HEK293T (cell line): ENCODE data around the gene L3MBTL4.

Experiments
- ARNT ChIP-seq: fragments of 450-650 bp; IDR thresholded peaks from 2 replicates; pipeline ENCODE4 v1.6.1; 2017; ENCODE audit warnings: mild to moderate bottlenecking
- BHLHE40 ChIP-seq: fragments of 450-650 bp; IDR thresholded peaks from 2 replicates; pipeline ENCODE4 v1.6.1; 2016; ENCODE audit warnings: mild to moderate bottlenecking, moderate library complexity, borderline replicate concordance
- CTBP1 ChIP-seq: fragments of 450-650 bp; IDR thresholded peaks from 2 replicates; pipeline ENCODE4 v1.6.1; 2016; ENCODE audit warnings: borderline replicate concordance
- ELF4 ChIP-seq: fragments of 450-650 bp; IDR thresholded peaks from 2 replicates; pipeline ENCODE4 v1.6.1; 2017; ENCODE audit warnings: antibody characterized with exemption
- FOXA1 ChIP-seq: fragments of 450-650 bp; IDR thresholded peaks from 2 replicates; pipeline ENCODE4 v1.6.1; 2016; ENCODE audit warnings: mild to moderate bottlenecking
- FOXK2 ChIP-seq: fragments of 450-650 bp; IDR thresholded peaks from 2 replicates; pipeline ENCODE4 v1.6.1; 2016; ENCODE audit warnings: mild to moderate bottlenecking
- FOXM1 ChIP-seq: fragments of 450-650 bp; IDR thresholded peaks from 2 replicates; pipeline ENCODE4 v1.6.1; 2017; ENCODE audit warnings: mild to moderate bottlenecking, borderline replicate concordance
- HDGF ChIP-seq: fragments of 450-650 bp; IDR thresholded peaks from 2 replicates; pipeline ENCODE4 v1.6.1; 2017; ENCODE audit warnings: antibody characterized with exemption, borderline replicate concordance
- L3MBTL2 ChIP-seq: fragments of 450-650 bp; conservative IDR thresholded peaks from 2 replicates; pipeline ENCODE4 v1.6.1; 2016; ENCODE audit warnings: mild to moderate bottlenecking
- NFRKB ChIP-seq: fragments of 450-650 bp; IDR thresholded peaks from 2 replicates; pipeline ENCODE4 v1.6.1; 2016; ENCODE audit warnings: mild to moderate bottlenecking, moderate library complexity
- SP1 ChIP-seq: fragments of 450-650 bp; IDR thresholded peaks from 2 replicates; pipeline ENCODE4 v1.6.1; 2017
- SUZ12 ChIP-seq: fragments of 450-650 bp; IDR thresholded peaks from 2 replicates; pipeline ENCODE4 v1.6.1; 2016; ENCODE audit warnings: mild to moderate bottlenecking
- TARDBP ChIP-seq: fragments of 450-650 bp; IDR thresholded peaks from 2 replicates; pipeline ENCODE4 v1.6.1; 2016
- TF ChIP-seq, protein P1 (sequence below): fragments of 450-650 bp; IDR thresholded peaks from 2 replicates; pipeline ENCODE4 v1.6.1; 2016

DNA sequence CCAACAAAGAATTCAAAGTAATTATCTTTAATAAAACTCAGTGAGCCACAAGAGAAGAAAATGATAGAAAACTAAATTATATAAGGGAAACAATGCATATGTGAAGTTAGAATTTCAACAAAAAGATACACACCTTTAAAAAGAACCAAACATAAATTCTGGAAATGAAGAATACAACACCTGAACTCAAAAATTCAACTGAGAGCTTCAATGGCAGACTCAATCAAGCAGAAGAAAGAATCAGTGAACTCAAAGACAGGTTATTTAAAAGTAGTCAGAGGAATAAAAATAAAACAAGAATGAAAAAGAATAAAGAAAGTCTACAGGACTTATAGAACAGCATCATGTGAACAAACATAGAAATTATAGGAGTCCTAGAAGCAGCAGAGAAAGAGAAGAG lies 73.4 kb downstream of the L3MBTL4 start:
- no peak for TF ChIP-seq ELF4
- TF ChIP-seq SP1: no peak
- TF ChIP-seq NFRKB: no peak
- TF ChIP-seq, protein P1, sequence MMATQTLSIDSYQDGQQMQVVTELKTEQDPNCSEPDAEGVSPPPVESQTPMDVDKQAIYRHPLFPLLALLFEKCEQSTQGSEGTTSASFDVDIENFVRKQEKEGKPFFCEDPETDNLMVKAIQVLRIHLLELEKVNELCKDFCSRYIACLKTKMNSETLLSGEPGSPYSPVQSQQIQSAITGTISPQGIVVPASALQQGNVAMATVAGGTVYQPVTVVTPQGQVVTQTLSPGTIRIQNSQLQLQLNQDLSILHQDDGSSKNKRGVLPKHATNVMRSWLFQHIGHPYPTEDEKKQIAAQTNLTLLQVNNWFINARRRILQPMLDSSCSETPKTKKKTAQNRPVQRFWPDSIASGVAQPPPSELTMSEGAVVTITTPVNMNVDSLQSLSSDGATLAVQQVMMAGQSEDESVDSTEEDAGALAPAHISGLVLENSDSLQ: no peak
- TF ChIP-seq CTBP1: no peak
- no peak for TF ChIP-seq SUZ12
- no peak for TF ChIP-seq FOXK2
- no peak for TF ChIP-seq ARNT
- TF ChIP-seq FOXM1: no peak
- TF ChIP-seq BHLHE40: no peak
- TF ChIP-seq HDGF: no peak
- TF ChIP-seq TARDBP: no peak
- no peak for TF ChIP-seq L3MBTL2
- no peak for TF ChIP-seq FOXA1
